CD4-positive, alpha-beta T cell (primary cell): ENCODE results near the gene RBMS3. TPM values are rescaled to one million over a fixed set of nuclear protein-coding genes. Genes with fewer than 3 reads are reported as not detected.

Experiments used
- ATAC-seq: fragments of 200-7000 bp; cut with Tn5 transposase; one replicate; pipeline ENCODE4 v1.10.0; 2022; ENCODE audit warnings: mild to moderate bottlenecking; ENCODE audit not compliant: poor library complexity
- CTCF ChIA-PET: fragments of 350-600 bp; sonication (Branson Sonifier 250); formaldehyde crosslinking; loops from one replicate; lab custom pipeline; 2021; ENCODE audit warnings: antibody characterized with exemption, inconsistent platforms; lab: Charles Lee
- POLR2A ChIA-PET: fragments of 350-600 bp; sonication (Branson Sonifier 250); formaldehyde crosslinking; loops from one replicate; lab custom pipeline; 2021; ENCODE audit warnings: antibody characterized with exemption, inconsistent platforms; lab: Charles Lee
- DNase-seq, 14 experiments: peaks; one replicate each; pipeline ENCODE4 v3.0.0-alpha.2; 2013 to 2020; ENCODE audit warnings: mixed read lengths in 2 of 14
- H3K27ac ChIP-seq, 2 donors: one replicate each; pipeline versions ENCODE4 v1.5.1 to v1.7.0; 2013; ENCODE audit warnings: low read length in 2 of 2, low read depth in 1 of 2, mild to moderate bottlenecking in 1 of 2
- H3K27me3 ChIP-seq, 2 experiments: 1 replicate in 1 of 2; 2 replicates in 1 of 2; pipeline versions ENCODE4 v1.6.1 to v1.7.0; 2013; ENCODE audit warnings: low read length in 2 of 2, control low read depth in 1 of 2, mild to moderate bottlenecking in 1 of 2, moderate library complexity in 1 of 2; ENCODE audit not compliant: insufficient read depth in 2 of 2, control insufficient read depth in 1 of 2
- H3K36me3 ChIP-seq: one replicate; pipeline ENCODE4 v1.6.1; 2013; ENCODE audit warnings: low read length, control low read depth; ENCODE audit not compliant: insufficient read depth
- H3K4me1 ChIP-seq: one replicate; pipeline ENCODE4 v1.6.1; 2013; ENCODE audit warnings: low read length, control low read depth; ENCODE audit not compliant: insufficient read depth
- H3K4me3 ChIP-seq: one replicate; pipeline ENCODE4 v1.5.1; 2013; ENCODE audit warnings: mild to moderate bottlenecking, low read length, moderate library complexity
- H3K9me3 ChIP-seq, 2 experiments: 1 replicate in 1 of 2; 2 replicates in 1 of 2; pipeline versions ENCODE4 v1.6.1 to v1.7.0; 2013; ENCODE audit warnings: low read length in 2 of 2, mild to moderate bottlenecking in 2 of 2, control low read depth in 1 of 2, moderate library complexity in 1 of 2; ENCODE audit not compliant: control insufficient read depth in 1 of 2, insufficient read depth in 1 of 2
- H3K27ac Mint-ChIP-seq: one replicate; pipeline ENCODE4 v1.8.0; 2020; ENCODE audit warnings: mixed read lengths
- H3K27me3 Mint-ChIP-seq: one replicate; pipeline ENCODE4 v1.8.0; 2021; ENCODE audit warnings: mixed read lengths
- H3K36me3 Mint-ChIP-seq: one replicate; pipeline ENCODE4 v1.8.0; 2021; ENCODE audit warnings: low read depth, mixed read lengths
- H3K4me1 Mint-ChIP-seq: one replicate; pipeline ENCODE4 v1.8.0; 2021; ENCODE audit warnings: low read depth, mixed read lengths
- H3K4me3 Mint-ChIP-seq: one replicate; pipeline ENCODE4 v1.8.0; 2020; ENCODE audit warnings: mild to moderate bottlenecking, mixed read lengths
- H3K9me3 Mint-ChIP-seq: one replicate; pipeline ENCODE4 v1.8.0; 2020; ENCODE audit warnings: mixed read lengths
- CTCF ChIP-seq: fragments of 200-600 bp; IDR thresholded peaks from one replicate; pipeline ENCODE4 v1.8.0; 2022; ENCODE audit warnings: antibody characterized with exemption, mild to moderate bottlenecking
- intact Hi-C, 2 experiments: fragments of 100-400 bp; cut with DNase I in 1 of 2; cut with micrococcal nuclease in 1 of 2; formaldehyde crosslinking; loops; one replicate each; pipeline versions ENCODE4 v1.15.1 to v1.9.0; 2023 to 2025; cut with DNase I, micrococcal nuclease
- total RNA-seq, 174 experiments: library from RNA in 2 of 174; stranded (reverse) in 2 of 174; gene quantifications; one replicate each; pipeline ENCODE4 v1.2.3 and lab custom pipeline; 2021 to 2026

Gene RBMS3
- total RNA-seq, 2 experiments from 2014 or later, result 1.6 to 1.7 TPM

- ATAC-seq (no peak), DNase-seq (no peak)
- intact Hi-C loops, result no loop called here
- H3K27me3 Mint-ChIP-seq, result no peaks in the 10 kb centered on the region
- POLR2A ChIA-PET, result no interaction called here
- Histone ChIP-seq H3K4me3 (no peak overlapping the region), H3K9me3 (no peaks in the 10 kb centered on the region), H3K36me3 (no peaks in the 10 kb centered on the region), H3K4me1 (no peaks in the 10 kb centered on the region), H3K27me3 (no peaks in the 10 kb centered on the region), H3K27ac (no peak overlapping the region)
- TF ChIP-seq CTCF, result no peak
- no peaks in the 10 kb centered on the region for H3K36me3 Mint-ChIP-seq
- no peaks in the 10 kb centered on the region for H3K9me3 Mint-ChIP-seq
- no peak overlapping the region for H3K27ac Mint-ChIP-seq
- H3K4me3 Mint-ChIP-seq, result no peak overlapping the region
- no peaks in the 10 kb centered on the region for H3K4me1 Mint-ChIP-seq
- CTCF ChIA-PET, result no interaction called here
Measured at GRCh38 chr3:29453284-29454001, 172.6 kb downstream of the RBMS3 start.

- H3K36me3 ChIP-seq, result no peaks in the 10 kb centered on the region
- H3K27ac ChIP-seq, result no peak overlapping the region
- H3K36me3 Mint-ChIP-seq, result no peaks in the 10 kb centered on the region
- ATAC-seq (no peak), DNase-seq (no peak)
- no peaks in the 10 kb centered on the region for H3K9me3 Mint-ChIP-seq
- H3K27me3 Mint-ChIP-seq, result no peaks in the 10 kb centered on the region
- no peak overlapping the region for H3K4me3 ChIP-seq
- no peaks in the 10 kb centered on the region for H3K4me1 Mint-ChIP-seq
- H3K4me3 Mint-ChIP-seq, result no peak overlapping the region
- H3K9me3 ChIP-seq, result no peaks in the 10 kb centered on the region
- intact Hi-C loops, result no loop called here
- H3K4me1 ChIP-seq, result no peaks in the 10 kb centered on the region
- ChIA-PET POLR2A (no interaction called here), CTCF (no interaction called here)
- no peak overlapping the region for H3K27ac Mint-ChIP-seq
- TF ChIP-seq CTCF, result no peak
- H3K27me3 ChIP-seq, result no peaks in the 10 kb centered on the region
Measured at GRCh38 chr3:29454161-29454611, 173.3 kb downstream of the RBMS3 start.

GRCh38 chr3:29456901-29457300 is 176.0 kb downstream of the RBMS3 start:
- H3K27ac Mint-ChIP-seq, result no peak overlapping the region
- Histone ChIP-seq H3K4me3 (no peak overlapping the region), H3K27ac (no peak overlapping the region), H3K4me1 (no peaks in the 10 kb centered on the region), H3K9me3 (no peaks in the 10 kb centered on the region), H3K36me3 (no peaks in the 10 kb centered on the region), H3K27me3 (no peaks in the 10 kb centered on the region)
- ChIA-PET POLR2A (no interaction called here), CTCF (no interaction called here)
- TF ChIP-seq CTCF, result no peak
- no peaks in the 10 kb centered on the region for H3K4me1 Mint-ChIP-seq
- H3K27me3 Mint-ChIP-seq, result no peaks in the 10 kb centered on the region
- no peaks in the 10 kb centered on the region for H3K9me3 Mint-ChIP-seq
- ATAC-seq (no peak), DNase-seq (no peak)
- no peaks in the 10 kb centered on the region for H3K36me3 Mint-ChIP-seq
- intact Hi-C loops, result no loop called here
- H3K4me3 Mint-ChIP-seq, result no peak overlapping the region
